Caco-2 (cell line): ENCODE results near the gene ELOVL5. TPM values are rescaled to one million over a fixed set of nuclear protein-coding genes. Genes with fewer than 3 reads are reported as not detected.

Source experiments
- BruUV-seq: library from RNA; stranded (reverse); fragments of 400-500 nt; replicated peaks from 2 replicates; lab custom pipeline; 2021; lab: Mats Ljungman, UMichigan
- CTCF ChIA-PET: fragments of 300-600 bp; sonication (Branson Sonifier 250); formaldehyde crosslinking; loops from one replicate; lab custom pipeline; 2022; ENCODE audit warnings: antibody characterized with exemption; lab: Charles Lee
- POLR2A ChIA-PET: fragments of 300-600 bp; sonication (Branson Sonifier 250); formaldehyde crosslinking; loops from one replicate; lab custom pipeline; 2022; ENCODE audit warnings: antibody characterized with exemption; lab: Charles Lee
- DNase-seq, 2 experiments: peaks; one replicate each; pipeline versions ENCODE4 v3.0.0 to v3.0.0-alpha.2; 2020 to 2022
- H3K27me3 ChIP-seq: replicated peaks from 2 replicates; pipeline ENCODE4 v1.6.0; 2011; ENCODE audit warnings: low read length; ENCODE audit not compliant: control insufficient read depth, insufficient read depth
- H3K36me3 ChIP-seq: 2 replicates; pipeline ENCODE4 v1.5.1; 2011; ENCODE audit warnings: low read length; ENCODE audit not compliant: control insufficient read depth, insufficient read depth
- H3K4me1 ChIP-seq: fragments of 250-450 bp; sonication (Bioruptor Pico); 2 replicates; pipeline ENCODE4 v1.5.1; 2020; ENCODE audit warnings: mild to moderate bottlenecking
- H3K4me3 ChIP-seq: 2 replicates; pipeline ENCODE4 v1.5.1; 2011; ENCODE audit warnings: low read depth, mild to moderate bottlenecking, control low read depth, low read length
- H3K9me3 ChIP-seq: fragments of 250-450 bp; sonication (Bioruptor Pico); 2 replicates; pipeline ENCODE4 v1.5.1; 2020; ENCODE audit warnings: mild to moderate bottlenecking, moderate library complexity
- H3K27ac Mint-ChIP-seq: one replicate; pipeline ENCODE4 v1.8.0; 2022; ENCODE audit warnings: mixed read lengths; ENCODE audit not compliant: unreplicated experiment
- H3K27me3 Mint-ChIP-seq: one replicate; pipeline ENCODE4 v1.8.0; 2022; ENCODE audit warnings: mixed read lengths; ENCODE audit not compliant: insufficient read depth, unreplicated experiment
- H3K36me3 Mint-ChIP-seq: one replicate; pipeline ENCODE4 v1.8.0; 2022; ENCODE audit warnings: mild to moderate bottlenecking, mixed read lengths; ENCODE audit not compliant: insufficient read depth, unreplicated experiment
- H3K4me1 Mint-ChIP-seq: one replicate; pipeline ENCODE4 v1.8.0; 2022; ENCODE audit warnings: low read depth, mixed read lengths; ENCODE audit not compliant: unreplicated experiment
- H3K4me3 Mint-ChIP-seq: one replicate; pipeline ENCODE4 v1.8.0; 2022; ENCODE audit warnings: mild to moderate bottlenecking, moderate library complexity, mixed read lengths; ENCODE audit not compliant: unreplicated experiment
- H3K9me3 Mint-ChIP-seq: one replicate; pipeline ENCODE4 v1.8.0; 2022; ENCODE audit warnings: mixed read lengths; ENCODE audit not compliant: unreplicated experiment
- CTCF ChIP-seq, 2 experiments: fragments of 200-600 bp in 1 of 2; IDR thresholded peaks; 1 replicate in 1 of 2; 2 replicates in 1 of 2; pipeline versions ENCODE4 v1.5.1 to v1.8.0; 2011 to 2022; ENCODE audit warnings: antibody characterized with exemption in 1 of 2, control low read depth in 1 of 2, inconsistent platforms in 1 of 2, low read depth in 1 of 2, low read length in 1 of 2, mild to moderate bottlenecking in 1 of 2, moderate library complexity in 1 of 2; ENCODE audit not compliant: insufficient read depth in 1 of 2, severe bottlenecking in 1 of 2, unreplicated experiment in 1 of 2
- intact Hi-C: fragments of 100-400 bp; cut with micrococcal nuclease; formaldehyde crosslinking; loops from one replicate; pipeline ENCODE4 v1.10.0; 2022; ENCODE audit not compliant: unreplicated experiment
- microRNA-seq: library from miRNA; unstranded; fragments of <30 nt; microRNA quantifications from one replicate; pipeline ENCODE4 v1.2.0, GENCODE V29; 2022
- total RNA-seq: library from RNA; stranded (reverse); gene quantifications from 2 replicates; pipeline ENCODE4 v1.2.3, GENCODE V29; 2022

The ELOVL5 gene
- total RNA-seq, 1 experiment from 2014 or later: 70.4 TPM

- H3K36me3 ChIP-seq: no peaks in the 10 kb centered on the region
- no peaks in the 10 kb centered on the region for H3K27me3 ChIP-seq
- H3K4me3 ChIP-seq: no peak overlapping the region
- Mint-ChIP-seq H3K27ac (no peak overlapping the region), H3K4me3 (no peak overlapping the region), H3K27me3 (no peaks in the 10 kb centered on the region), H3K36me3 (no peaks in the 10 kb centered on the region), H3K4me1 (no peaks in the 10 kb centered on the region), H3K9me3 (no peaks in the 10 kb centered on the region)
- intact Hi-C loops: no loop called here
- no peak for TF ChIP-seq CTCF (IDR thresholded peaks at IDR 0.05; ENCODE audit: insufficient read depth in 1 of 2, low read depth in 1 of 2, low read length in 1 of 2, severe bottlenecking in 1 of 2, unreplicated experiment in 1 of 2)
- CTCF ChIA-PET: no interaction called here
- no peak for DNase-seq
- H3K9me3 ChIP-seq: no peaks in the 10 kb centered on the region
- no peaks in the 10 kb centered on the region for H3K4me1 ChIP-seq
- POLR2A ChIA-PET: no interaction called here
- BruUV-seq: no TSS peak
Observed at GRCh38 chr6:53220605-53221004, 128.1 kb downstream of the ELOVL5 start.

Small RNA genes lying within 50 kb of the gene (microRNA-seq; reads per million reads assigned to microRNA genes)
- not detected for gene MIR5685

Other genes with a start within 250 kb of the ELOVL5 start
- gene GCM1, start 200.1 kb downstream of the ELOVL5 start, total RNA-seq: 0.79 and 1.1 TPM in 2 replicates
- 70.1 and 88.9 TPM in 2 replicates for gene GCLC, start 196.2 kb upstream of the ELOVL5 start, total RNA-seq